ENCODE data around the gene ATP2B2. TPM values are rescaled to one million over a fixed set of nuclear protein-coding genes. Genes with fewer than 3 reads are reported as not detected.

Gene ATP2B2
- total and polyA plus RNA-seq, 2 of the 8 experiments (the other 6 are each of a cell fraction or from before 2014, with no cell fraction given): 0.14 to 1.2 TPM

- no peak for TF ChIP-seq RFX5 (IDR thresholded peaks at IDR 0.05; ENCODE audit: borderline replicate concordance, low read depth, low read length)
- no peak for TF ChIP-seq FOSL1 (IDR thresholded peaks at IDR 0.05; ENCODE audit: insufficient read depth, low read depth, low read length)
Observed at GRCh38 chr3:10360478-10360877, 144.9 kb downstream of the ATP2B2 start (continued).

Data from H1 (cell line).